Prostate gland (tissue), 2 donors: ENCODE results near the gene UQCRQ.

Source experiments
- CTCF ChIP-seq, 4 experiments: fragments of 200-600 bp in 2 of 4; fragments of 450-650 bp in 2 of 4; sonication (generic) in 2 of 4; IDR thresholded peaks; 1 replicate in 3 of 4; 2 replicates in 1 of 4; pipeline ENCODE4 v1.5.1; 2016 to 2019; ENCODE audit warnings: antibody characterized with exemption in 4 of 4, mild to moderate bottlenecking in 2 of 4, moderate library complexity in 2 of 4
- POLR2A ChIP-seq: fragments of 450-650 bp; IDR thresholded peaks from one replicate; pipeline ENCODE4 v1.6.1; 2016; ENCODE audit warnings: antibody characterized with exemption, mild to moderate bottlenecking
- POLR2AphosphoS5 ChIP-seq: sonication (generic); formaldehyde crosslinking; IDR thresholded peaks from one replicate; pipeline ENCODE4 v1.6.1; 2017; ENCODE audit warnings: antibody characterized with exemption

- TF ChIP-seq CTCF (IDR thresholded peaks at IDR 0.05) (no peak), POLR2A (no peak), POLR2AphosphoS5 (no peak)
These were observed 35.2 kb upstream of the UQCRQ start for GRCh38 chr5:132831095-132831860.
